Measurements from ENCODE around the gene GARNL3. TPM values are rescaled to one million over a fixed set of nuclear protein-coding genes. Genes with fewer than 3 reads are reported as not detected.

The GARNL3 gene
- total RNA-seq, 1 donor from 2014 or later = 32.0 TPM

GRCh38 chr9:127280880-127281660 is 16.5 kb downstream of the GARNL3 start:
- no peak for DNase-seq (ENCODE audit: low spot score)
- H3K9me3 ChIP-seq (ENCODE audit: low read depth) = no peaks in the 10 kb centered on the region
- H3K4me3 ChIP-seq = no peak overlapping the region
- TF ChIP-seq EZH2phosphoT487 (IDR thresholded peaks at IDR 0.05) (no peak), EZH2 (IDR thresholded peaks at IDR 0.05) (no peak)
- no peak overlapping the region for H3K9ac ChIP-seq
- no peaks in the 10 kb centered on the region for H3K27me3 ChIP-seq
- H3K4me3 Mint-ChIP-seq = no peak overlapping the region
- H3F3A ChIP-seq (ENCODE audit: low read depth) = no peaks in the 10 kb centered on the region
- H3K27ac Mint-ChIP-seq = no peak overlapping the region
- H3K36me3 ChIP-seq = no peaks in the 10 kb centered on the region
- no peaks in the 10 kb centered on the region for H4K20me1 ChIP-seq (ENCODE audit: low read depth)
- no peak overlapping the region for H3K27ac ChIP-seq
- no peak overlapping the region for H3K4me2 ChIP-seq
- no peaks in the 10 kb centered on the region for H3K9me3 Mint-ChIP-seq
- no peaks in the 10 kb centered on the region for H3K4me1 ChIP-seq
- no peaks in the 10 kb centered on the region for H3K4me1 Mint-ChIP-seq
- H3K36me3 Mint-ChIP-seq = no peaks in the 10 kb centered on the region
- H2AFZ ChIP-seq (replicated peaks) = no peak overlapping the region
- H3K27me3 Mint-ChIP-seq (ENCODE audit: insufficient read depth, low read depth) = no peaks in the 10 kb centered on the region
- no peaks in the 10 kb centered on the region for H3K79me2 ChIP-seq (ENCODE audit: low read depth)

- H3K27me3 Mint-ChIP-seq (ENCODE audit: insufficient read depth, low read depth) = no peaks in the 10 kb centered on the region
- DNase-seq (ENCODE audit: low spot score) = no peak
- no peak overlapping the region for H3K27ac Mint-ChIP-seq
- no peak overlapping the region for H3K9ac ChIP-seq
- no peaks in the 10 kb centered on the region for H4K20me1 ChIP-seq (ENCODE audit: low read depth)
- H2AFZ ChIP-seq (replicated peaks) = no peak overlapping the region
- no peaks in the 10 kb centered on the region for H3K27me3 ChIP-seq
- no peaks in the 10 kb centered on the region for H3K36me3 ChIP-seq
- no peak overlapping the region for H3K4me3 Mint-ChIP-seq
- H3K4me3 ChIP-seq = no peak overlapping the region
- no peaks in the 10 kb centered on the region for H3K4me1 ChIP-seq
- H3F3A ChIP-seq (ENCODE audit: low read depth) = no peaks in the 10 kb centered on the region
- H3K79me2 ChIP-seq (ENCODE audit: low read depth) = no peaks in the 10 kb centered on the region
- H3K4me1 Mint-ChIP-seq = no peaks in the 10 kb centered on the region
- no peaks in the 10 kb centered on the region for H3K9me3 ChIP-seq (ENCODE audit: low read depth)
- H3K36me3 Mint-ChIP-seq = no peaks in the 10 kb centered on the region
- H3K9me3 Mint-ChIP-seq = no peaks in the 10 kb centered on the region
- no peak overlapping the region for H3K4me2 ChIP-seq
- TF ChIP-seq CTCF (IDR thresholded peaks at IDR 0.05) (no peak), EZH2 (IDR thresholded peaks at IDR 0.05) (no peak), EZH2phosphoT487 (IDR thresholded peaks at IDR 0.05) (no peak)
- no peak overlapping the region for H3K27ac ChIP-seq
These were observed 17.3 kb downstream of the GARNL3 start for GRCh38 chr9:127281891-127282290.

GRCh38 chr9:127282611-127283010 is 18.0 kb downstream of the GARNL3 start:
- H3K27ac Mint-ChIP-seq = no peak overlapping the region
- DNase-seq (ENCODE audit: low spot score) = no peak
- TF ChIP-seq CTCF (IDR thresholded peaks at IDR 0.05) = no peak
- no peak for TF ChIP-seq EZH2phosphoT487 (IDR thresholded peaks at IDR 0.05)
- TF ChIP-seq EZH2 (IDR thresholded peaks at IDR 0.05) = no peak
- H3K9me3 Mint-ChIP-seq = no peaks in the 10 kb centered on the region
- H3K36me3 Mint-ChIP-seq = no peaks in the 10 kb centered on the region
- Histone ChIP-seq H3K9me3 (ENCODE audit: low read depth) (no peaks in the 10 kb centered on the region), H3K27ac (no peak overlapping the region), H3K79me2 (ENCODE audit: low read depth) (no peaks in the 10 kb centered on the region), H3K9ac (no peak overlapping the region), H3K4me3 (no peak overlapping the region), H3K4me1 (no peaks in the 10 kb centered on the region), H3K36me3 (no peaks in the 10 kb centered on the region), H3F3A (ENCODE audit: low read depth) (no peaks in the 10 kb centered on the region), H2AFZ (replicated peaks) (no peak overlapping the region), H3K4me2 (no peak overlapping the region), H3K27me3 (no peaks in the 10 kb centered on the region), H4K20me1 (ENCODE audit: low read depth) (no peaks in the 10 kb centered on the region)
- no peak overlapping the region for H3K4me3 Mint-ChIP-seq
- H3K4me1 Mint-ChIP-seq = no peaks in the 10 kb centered on the region
- no peaks in the 10 kb centered on the region for H3K27me3 Mint-ChIP-seq (ENCODE audit: insufficient read depth, low read depth)

GRCh38 chr9:127283135-127283534 is 18.6 kb downstream of the GARNL3 start:
- no peaks in the 10 kb centered on the region for H3K4me1 ChIP-seq
- Mint-ChIP-seq H3K4me1 (no peaks in the 10 kb centered on the region), H3K4me3 (no peak overlapping the region), H3K27ac (no peak overlapping the region), H3K36me3 (no peaks in the 10 kb centered on the region), H3K27me3 (ENCODE audit: insufficient read depth, low read depth) (no peaks in the 10 kb centered on the region), H3K9me3 (no peaks in the 10 kb centered on the region)
- H3K4me3 ChIP-seq = no peak overlapping the region
- DNase-seq (ENCODE audit: low spot score) = no peak
- no peak overlapping the region for H2AFZ ChIP-seq (replicated peaks)
- no peak overlapping the region for H3K9ac ChIP-seq
- H3K27ac ChIP-seq = no peak overlapping the region
- no peak overlapping the region for H3K4me2 ChIP-seq
- no peaks in the 10 kb centered on the region for H3F3A ChIP-seq (ENCODE audit: low read depth)
- no peaks in the 10 kb centered on the region for H4K20me1 ChIP-seq (ENCODE audit: low read depth)
- H3K27me3 ChIP-seq = no peaks in the 10 kb centered on the region
- no peaks in the 10 kb centered on the region for H3K79me2 ChIP-seq (ENCODE audit: low read depth)
- TF ChIP-seq CTCF (IDR thresholded peaks at IDR 0.05) = no peak
- TF ChIP-seq EZH2phosphoT487 (IDR thresholded peaks at IDR 0.05) = no peak
- TF ChIP-seq EZH2 (IDR thresholded peaks at IDR 0.05) = no peak
- no peaks in the 10 kb centered on the region for H3K36me3 ChIP-seq
- H3K9me3 ChIP-seq (ENCODE audit: low read depth) = no peaks in the 10 kb centered on the region
